OCI-LY7 (cell line): ENCODE measurements around the gene PARP3.

Experiments
- CTCF ChIP-seq: fragments of 200-600 bp; sonication (generic); conservative IDR thresholded peaks from 2 replicates; pipeline ENCODE4 v1.5.1; 2014; ENCODE audit warnings: mild to moderate bottlenecking, antibody characterized with exemption, low read length, moderate library complexity, mixed read lengths
- EZH2phosphoT487 ChIP-seq: fragments of 200-600 bp; sonication (generic); IDR thresholded peaks from 2 replicates; pipeline ENCODE4 v1.6.1; 2018; ENCODE audit warnings: low read depth, borderline replicate concordance, mild to moderate bottlenecking, mixed run types, antibody characterized with exemption, low read length, moderate library complexity, mixed read lengths

GRCh38 chr3:51982352-51982837 lies 40.2 kb downstream of the PARP3 start:
- TF ChIP-seq CTCF (peak; percentile 67), EZH2phosphoT487 (no peak)
